Naive thymus-derived CD4-positive, alpha-beta T cell (primary cell): ENCODE data around the gene RAPGEF5. TPM values are rescaled to one million over a fixed set of nuclear protein-coding genes. Genes with fewer than 3 reads are reported as not detected.

Experiments
- ATAC-seq: fragments of 150-1000 bp; cut with Tn5 transposase; 2 replicates; pipeline ENCODE4 v1.10.0; 2021; ENCODE audit warnings: mild to moderate bottlenecking, moderate library complexity
- CTCF ChIA-PET: fragments of 350-600 bp; sonication (Branson Sonifier 250); formaldehyde crosslinking; loops from one replicate; lab custom pipeline; 2021; ENCODE audit warnings: antibody characterized with exemption; lab: Charles Lee
- POLR2A ChIA-PET: fragments of 350-600 bp; sonication (Branson Sonifier 250); formaldehyde crosslinking; loops from one replicate; lab custom pipeline; 2021; ENCODE audit warnings: antibody characterized with exemption, inconsistent platforms; lab: Charles Lee
- DNase-seq, 9 donors: peaks; one replicate each; pipeline versions ENCODE4 v3.0.0 to v3.0.0-alpha.2; 2020 to 2022; ENCODE audit warnings: mixed read lengths in 1 of 9
- H3K27ac ChIP-seq: one replicate; pipeline ENCODE4 v1.7.0; 2013; ENCODE audit warnings: mild to moderate bottlenecking, low read depth, low read length, moderate library complexity
- H3K27me3 ChIP-seq, 2 donors: one replicate each; pipeline ENCODE4 v1.7.0; 2013; ENCODE audit warnings: low read length in 2 of 2, mild to moderate bottlenecking in 2 of 2, moderate library complexity in 2 of 2; ENCODE audit not compliant: control insufficient read depth in 2 of 2, insufficient read depth in 2 of 2
- H3K36me3 ChIP-seq, 3 experiments: 1 replicate in 2 of 3; 2 replicates in 1 of 3; pipeline ENCODE4 v1.7.0; 2013; ENCODE audit warnings: low read length in 3 of 3, mild to moderate bottlenecking in 3 of 3, moderate library complexity in 1 of 3; ENCODE audit not compliant: insufficient read depth in 3 of 3, control insufficient read depth in 2 of 3
- H3K4me1 ChIP-seq, 2 donors: one replicate each; pipeline ENCODE4 v1.7.0; 2013; ENCODE audit warnings: low read length in 2 of 2, mild to moderate bottlenecking in 2 of 2, moderate library complexity in 1 of 2; ENCODE audit not compliant: control insufficient read depth in 2 of 2, insufficient read depth in 2 of 2
- H3K4me3 ChIP-seq: 2 replicates; pipeline ENCODE4 v1.7.0; 2013; ENCODE audit warnings: mild to moderate bottlenecking, low read length
- H3K9me3 ChIP-seq, 3 experiments: 1 replicate in 2 of 3; 2 replicates in 1 of 3; pipeline ENCODE4 v1.7.0; 2013; ENCODE audit warnings: low read length in 3 of 3; ENCODE audit not compliant: control insufficient read depth in 2 of 3
- H3K27ac Mint-ChIP-seq, 9 donors: one replicate each; pipeline ENCODE4 v1.8.0; 2020 to 2022; ENCODE audit warnings: mixed read lengths in 9 of 9, mild to moderate bottlenecking in 8 of 9, moderate library complexity in 5 of 9, inconsistent platforms in 2 of 9
- H3K27me3 Mint-ChIP-seq, 5 donors: one replicate each; pipeline ENCODE4 v1.8.0; 2021 to 2022; ENCODE audit warnings: mixed read lengths in 5 of 5, mild to moderate bottlenecking in 1 of 5
- H3K36me3 Mint-ChIP-seq, 5 donors: one replicate each; pipeline ENCODE4 v1.8.0; 2020 to 2022; ENCODE audit warnings: mixed read lengths in 5 of 5, mild to moderate bottlenecking in 3 of 5, inconsistent platforms in 1 of 5
- H3K4me1 Mint-ChIP-seq, 7 donors: one replicate each; pipeline ENCODE4 v1.8.0; 2020 to 2022; ENCODE audit warnings: mixed read lengths in 7 of 7, mild to moderate bottlenecking in 3 of 7, inconsistent platforms in 1 of 7
- H3K4me3 Mint-ChIP-seq, 10 donors: one replicate each; pipeline ENCODE4 v1.8.0; 2020 to 2022; ENCODE audit warnings: mild to moderate bottlenecking in 10 of 10, mixed read lengths in 10 of 10, moderate library complexity in 6 of 10, inconsistent platforms in 2 of 10
- H3K9me3 Mint-ChIP-seq, 11 donors: one replicate each; pipeline ENCODE4 v1.8.0; 2020 to 2022; ENCODE audit warnings: mixed read lengths in 11 of 11, mild to moderate bottlenecking in 4 of 11, inconsistent platforms in 1 of 11, moderate library complexity in 1 of 11
- intact Hi-C, 2 donors: fragments of 100-400 bp; cut with micrococcal nuclease; formaldehyde crosslinking; loops; one replicate each; pipeline ENCODE4 v1.15.1; 2023
- polyA plus RNA-seq, 2 donors: library from polyadenylated mRNA; unstranded; fragments of 300-500 nt; fragmentation: Illumina TruSeq; gene quantifications; one replicate each; pipeline ENCODE4 v1.2.3, GENCODE V29; 2021
- total RNA-seq, 6 experiments: library from RNA in 5 of 6; stranded (reverse) in 5 of 6; gene quantifications; 1 replicate in 5 of 6; 2 replicates in 1 of 6; pipeline ENCODE4 v1.2.3 and lab custom pipeline; 2021 to 2026

RAPGEF5 gene
- total and polyA plus RNA-seq, 7 experiments from 2014 or later, result 0.17 to 0.93 TPM; not detected in 5

- POLR2A ChIA-PET, result no interaction called here
- Histone ChIP-seq H3K27ac (no peak overlapping the region), H3K9me3 (no peaks in the 10 kb centered on the region), H3K4me3 (no peak overlapping the region), H3K4me1 (no peaks in the 10 kb centered on the region), H3K27me3 (no peaks in the 10 kb centered on the region), H3K36me3 (no peaks in the 10 kb centered on the region)
- H3K27me3 Mint-ChIP-seq, result peaks cover 11 to 24% (median 14%) of the 10 kb centered on the region in 5 donors
- no peak overlapping the region for H3K4me3 Mint-ChIP-seq
- CTCF ChIA-PET, result interaction anchor here (0.6 kb wide), 1 partner anchor 80 kb away, joined by 3 read pairs; no protein-coding TSS in a partner anchor
- peaks cover 0 to 5% (median 0%) of the 10 kb centered on the region in 11 donors for H3K9me3 Mint-ChIP-seq
- H3K36me3 Mint-ChIP-seq, result no peaks in the 10 kb centered on the region
- no peak overlapping the region for H3K27ac Mint-ChIP-seq
- DNase-seq (no peak), ATAC-seq (no peak)
- peaks cover 0 to 6% (median 0%) of the 10 kb centered on the region in 7 donors for H3K4me1 Mint-ChIP-seq
- intact Hi-C loops, result loop anchor here in 1 of 2 donors (10.0 kb wide), 1 partner anchor 141 kb away; no protein-coding TSS in a partner anchor
These were observed 101.6 kb downstream of the RAPGEF5 start for GRCh38 chr7:22255342-22255741.

GRCh38 chr7:22252936-22253536, 103.9 kb downstream of the RAPGEF5 start:
- H3K27me3 Mint-ChIP-seq, result peaks cover 9 to 21% (median 12%) of the 10 kb centered on the region in 5 donors
- H3K27ac Mint-ChIP-seq, result no peak overlapping the region
- Histone ChIP-seq H3K4me3 (no peak overlapping the region), H3K27ac (no peak overlapping the region), H3K27me3 (no peaks in the 10 kb centered on the region), H3K36me3 (no peaks in the 10 kb centered on the region), H3K4me1 (no peaks in the 10 kb centered on the region), H3K9me3 (no peaks in the 10 kb centered on the region)
- intact Hi-C loops, result loop anchor here in 1 of 2 donors (10.0 kb wide), 1 partner anchor 138 kb away; no protein-coding TSS in a partner anchor
- POLR2A ChIA-PET, result no interaction called here
- ATAC-seq (no peak), DNase-seq (no peak)
- H3K4me3 Mint-ChIP-seq, result no peak overlapping the region
- CTCF ChIA-PET, result no interaction called here
- H3K4me1 Mint-ChIP-seq, result peaks cover 0 to 6% (median 0%) of the 10 kb centered on the region in 7 donors
- no peaks in the 10 kb centered on the region for H3K36me3 Mint-ChIP-seq
- peaks cover 0 to 4% (median 0%) of the 10 kb centered on the region in 11 donors for H3K9me3 Mint-ChIP-seq

DNA sequence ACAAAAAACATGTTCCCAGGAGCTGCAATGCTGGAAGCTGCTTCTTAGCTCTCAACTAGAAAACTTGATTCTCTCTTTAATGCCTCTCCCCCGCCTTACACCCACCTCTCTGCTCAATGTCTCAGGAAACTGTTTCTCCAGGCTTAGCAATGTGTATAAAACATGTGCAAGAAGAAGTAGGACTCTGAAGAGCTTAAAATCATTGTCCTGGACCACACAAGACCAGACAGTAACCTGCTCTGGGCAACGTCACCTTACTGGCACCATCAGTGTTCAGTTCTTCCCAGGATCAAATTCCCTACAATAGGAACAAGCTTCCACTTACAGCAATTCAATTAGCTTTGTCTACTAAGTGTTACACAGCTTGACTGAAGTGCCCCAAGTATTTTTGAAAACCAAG, 104.9 kb downstream of the RAPGEF5 start:
- no peaks in the 10 kb centered on the region for H3K9me3 ChIP-seq
- no peaks in the 10 kb centered on the region for H3K36me3 ChIP-seq
- H3K36me3 Mint-ChIP-seq, result no peaks in the 10 kb centered on the region
- no peak overlapping the region for H3K4me3 Mint-ChIP-seq
- intact Hi-C loops, result loop anchor here in 1 of 2 donors (10.0 kb wide), 1 partner anchor 137 kb away; no protein-coding TSS in a partner anchor
- no peak overlapping the region for H3K27ac ChIP-seq
- ChIA-PET POLR2A (no interaction called here), CTCF (no interaction called here)
- DNase-seq, result no peak
- peaks cover 0 to 6% (median 0%) of the 10 kb centered on the region in 7 donors for H3K4me1 Mint-ChIP-seq
- peaks cover 5 to 16% (median 10%) of the 10 kb centered on the region in 5 donors for H3K27me3 Mint-ChIP-seq
- no peak overlapping the region for H3K27ac Mint-ChIP-seq
- H3K9me3 Mint-ChIP-seq, result peaks cover 0 to 2% (median 0%) of the 10 kb centered on the region in 11 donors
- H3K4me1 ChIP-seq, result no peaks in the 10 kb centered on the region
- H3K27me3 ChIP-seq, result no peaks in the 10 kb centered on the region
- no peak for ATAC-seq
- no peak overlapping the region for H3K4me3 ChIP-seq

GRCh38 chr7:22251281-22251680, 105.7 kb downstream of the RAPGEF5 start:
- Mint-ChIP-seq H3K9me3 (peaks cover 0 to 8% (median 0%) of the 10 kb centered on the region in 11 donors), H3K27me3 (peaks cover 5 to 13% (median 10%) of the 10 kb centered on the region in 5 donors), H3K36me3 (no peaks in the 10 kb centered on the region), H3K4me3 (no peak overlapping the region), H3K27ac (no peak overlapping the region), H3K4me1 (peaks cover 0 to 6% (median 0%) of the 10 kb centered on the region in 7 donors)
- Histone ChIP-seq H3K27me3 (no peaks in the 10 kb centered on the region), H3K36me3 (no peaks in the 10 kb centered on the region), H3K4me3 (no peak overlapping the region), H3K27ac (no peak overlapping the region), H3K4me1 (no peaks in the 10 kb centered on the region), H3K9me3 (no peaks in the 10 kb centered on the region)
- ATAC-seq, result no peak
- DNase-seq, result no peak
- CTCF ChIA-PET, result no interaction called here
- POLR2A ChIA-PET, result no interaction called here
- intact Hi-C loops, result loop anchor here in 1 of 2 donors (10.0 kb wide), 1 partner anchor 136 kb away; no protein-coding TSS in a partner anchor

GRCh38 chr7:22250390-22250789, 106.6 kb downstream of the RAPGEF5 start:
- Histone ChIP-seq H3K36me3 (no peaks in the 10 kb centered on the region), H3K9me3 (no peaks in the 10 kb centered on the region), H3K27me3 (no peaks in the 10 kb centered on the region), H3K4me3 (no peak overlapping the region), H3K4me1 (no peaks in the 10 kb centered on the region), H3K27ac (no peak overlapping the region)
- peaks cover 0 to 14% (median 4%) of the 10 kb centered on the region in 11 donors for H3K9me3 Mint-ChIP-seq
- peaks cover 5 to 10% (median 9%) of the 10 kb centered on the region in 5 donors for H3K27me3 Mint-ChIP-seq
- no peak overlapping the region for H3K4me3 Mint-ChIP-seq
- ChIA-PET POLR2A (no interaction called here), CTCF (no interaction called here)
- intact Hi-C loops, result loop anchor here in 1 of 2 donors (10.0 kb wide), 1 partner anchor 136 kb away; no protein-coding TSS in a partner anchor
- no peaks in the 10 kb centered on the region for H3K36me3 Mint-ChIP-seq
- H3K4me1 Mint-ChIP-seq, result peaks cover 0 to 3% (median 0%) of the 10 kb centered on the region in 7 donors
- H3K27ac Mint-ChIP-seq, result no peak overlapping the region
- DNase-seq, result no peak
- ATAC-seq, result no peak

DNA sequence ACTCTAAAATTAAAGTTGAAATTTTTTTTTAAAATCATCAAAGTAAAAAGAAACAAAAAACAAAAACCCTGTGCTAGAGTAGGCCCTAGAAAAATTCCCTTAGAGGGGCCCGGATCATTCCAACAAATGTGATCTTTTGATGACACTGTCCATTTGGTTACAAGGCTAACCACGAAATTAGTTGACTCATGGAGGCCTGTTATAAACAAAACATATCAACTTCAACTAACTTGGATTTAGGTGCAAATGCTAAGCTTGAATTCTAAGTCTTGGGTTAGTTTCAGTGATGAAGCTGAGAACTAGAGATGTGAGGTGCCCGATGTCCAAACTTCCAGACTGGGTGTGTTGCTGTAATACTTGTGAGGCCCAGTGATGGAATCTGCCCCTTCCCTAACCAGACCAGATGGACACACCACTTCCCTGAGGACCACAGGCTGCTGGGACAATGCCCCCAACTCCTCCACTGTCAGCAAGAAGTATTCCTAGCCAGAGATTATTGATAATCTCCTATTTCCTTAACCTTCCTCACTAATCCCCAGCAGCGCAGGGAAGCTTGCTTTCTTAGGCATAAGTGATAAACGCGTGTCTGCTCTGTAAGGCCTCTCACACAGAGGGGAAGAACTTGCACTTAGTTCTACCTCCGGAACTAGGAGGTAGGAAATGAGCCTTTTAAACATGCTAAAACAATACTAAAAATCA, 108.7 kb downstream of the RAPGEF5 start:
- POLR2A ChIA-PET, result no interaction called here
- Histone ChIP-seq H3K9me3 (no peaks in the 10 kb centered on the region), H3K36me3 (no peaks in the 10 kb centered on the region), H3K4me3 (no peak overlapping the region), H3K27me3 (no peaks in the 10 kb centered on the region), H3K27ac (no peak overlapping the region), H3K4me1 (no peaks in the 10 kb centered on the region)
- CTCF ChIA-PET, result no interaction called here
- DNase-seq, result no peak
- H3K27me3 Mint-ChIP-seq, result peaks cover 5 to 11% (median 7%) of the 10 kb centered on the region in 5 donors
- peaks cover 0 to 20% (median 4%) of the 10 kb centered on the region in 11 donors for H3K9me3 Mint-ChIP-seq
- no peak for ATAC-seq
- no peaks in the 10 kb centered on the region for H3K36me3 Mint-ChIP-seq
- no peak overlapping the region for H3K4me3 Mint-ChIP-seq
- no peak overlapping the region for H3K27ac Mint-ChIP-seq
- intact Hi-C loops, result no loop called here
- no peaks in the 10 kb centered on the region for H3K4me1 Mint-ChIP-seq
